Suprapubic skin (tissue), 3 donors: ENCODE data around the gene ZNF117.

Experiments used
- POLR2AphosphoS5 ChIP-seq, 3 donors: sonication (generic); formaldehyde crosslinking; IDR thresholded peaks; one replicate each; pipeline ENCODE4 v1.6.1; 2017; ENCODE audit warnings: antibody characterized with exemption in 3 of 3
- TF ChIP-seq, protein P1 (sequence below), 2 donors: fragments of 200-600 bp in 1 of 2; fragments of 450-650 bp in 1 of 2; sonication (generic) in 1 of 2; IDR thresholded peaks; one replicate each; pipeline ENCODE4 v1.5.1; 2016 to 2019; ENCODE audit warnings: antibody characterized with exemption in 2 of 2, mild to moderate bottlenecking in 1 of 2, moderate library complexity in 1 of 2

DNA sequence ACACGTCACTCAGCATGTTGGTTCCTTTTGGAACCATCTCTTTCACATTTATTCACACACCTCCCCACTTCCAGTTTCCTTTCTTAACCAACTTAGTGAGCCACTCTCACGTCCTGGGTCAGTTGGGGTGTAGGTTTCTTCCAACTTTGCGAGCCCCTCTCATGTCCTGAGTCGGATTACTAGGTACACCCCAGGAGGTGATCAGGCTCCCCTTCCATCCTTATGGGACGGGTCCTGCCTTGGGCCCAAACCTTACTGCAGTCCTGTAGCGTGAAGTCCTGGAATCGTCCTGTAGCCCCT, 8.0 kb upstream of the ZNF117 start:
- TF ChIP-seq POLR2AphosphoS5 (IDR thresholded peaks at IDR 0.05): no peak
- TF ChIP-seq, protein P1, sequence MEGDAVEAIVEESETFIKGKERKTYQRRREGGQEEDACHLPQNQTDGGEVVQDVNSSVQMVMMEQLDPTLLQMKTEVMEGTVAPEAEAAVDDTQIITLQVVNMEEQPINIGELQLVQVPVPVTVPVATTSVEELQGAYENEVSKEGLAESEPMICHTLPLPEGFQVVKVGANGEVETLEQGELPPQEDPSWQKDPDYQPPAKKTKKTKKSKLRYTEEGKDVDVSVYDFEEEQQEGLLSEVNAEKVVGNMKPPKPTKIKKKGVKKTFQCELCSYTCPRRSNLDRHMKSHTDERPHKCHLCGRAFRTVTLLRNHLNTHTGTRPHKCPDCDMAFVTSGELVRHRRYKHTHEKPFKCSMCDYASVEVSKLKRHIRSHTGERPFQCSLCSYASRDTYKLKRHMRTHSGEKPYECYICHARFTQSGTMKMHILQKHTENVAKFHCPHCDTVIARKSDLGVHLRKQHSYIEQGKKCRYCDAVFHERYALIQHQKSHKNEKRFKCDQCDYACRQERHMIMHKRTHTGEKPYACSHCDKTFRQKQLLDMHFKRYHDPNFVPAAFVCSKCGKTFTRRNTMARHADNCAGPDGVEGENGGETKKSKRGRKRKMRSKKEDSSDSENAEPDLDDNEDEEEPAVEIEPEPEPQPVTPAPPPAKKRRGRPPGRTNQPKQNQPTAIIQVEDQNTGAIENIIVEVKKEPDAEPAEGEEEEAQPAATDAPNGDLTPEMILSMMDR (IDR thresholded peaks at IDR 0.05): no peak
